ENCODE results near the gene PRKG1.
A peak's percentile ranks its signal among the peaks of the same experiment; 100 is the strongest.
"Not testable (repeated sequence)": the region's sequence is repeated elsewhere in the genome, so short reads cannot be mapped to it uniquely, and the experiment has no call there.

PRKG1 gene

GRCh38 chr10:51198170-51198569 is 123.9 kb downstream of the PRKG1 start:
- Histone ChIP-seq H3K4me1 (ENCODE audit: control insufficient read depth, insufficient read depth, low read length) (peaks cover 3% of the 10 kb centered on the region), H3K27ac (ENCODE audit: low read depth, low read length) (no peak overlapping the region), H3K9ac (ENCODE audit: low read length) (no peak overlapping the region), H3K27me3 (ENCODE audit: control insufficient read depth, insufficient read depth, low read length) (no peaks in the 10 kb centered on the region), H3K4me3 (ENCODE audit: low read length) (no peak overlapping the region), H3K36me3 (ENCODE audit: control insufficient read depth, insufficient read depth, low read length) (no peaks in the 10 kb centered on the region)

GRCh38 chr10:51201947-51202346 is 127.7 kb downstream of the PRKG1 start:
- Histone ChIP-seq H3K4me3 (ENCODE audit: low read length) (no peak overlapping the region), H3K9ac (ENCODE audit: low read length) (no peak overlapping the region), H3K4me1 (ENCODE audit: control insufficient read depth, insufficient read depth, low read length) (no peaks in the 10 kb centered on the region), H3K36me3 (ENCODE audit: control insufficient read depth, insufficient read depth, low read length) (no peaks in the 10 kb centered on the region), H3K27ac (ENCODE audit: low read depth, low read length) (no peak overlapping the region), H3K27me3 (ENCODE audit: control insufficient read depth, insufficient read depth, low read length) (no peaks in the 10 kb centered on the region)

- Histone ChIP-seq H3K27me3 (ENCODE audit: control insufficient read depth, insufficient read depth, low read length) (no peaks in the 10 kb centered on the region), H3K4me1 (ENCODE audit: control insufficient read depth, insufficient read depth, low read length) (peaks cover 3% of the 10 kb centered on the region), H3K27ac (ENCODE audit: low read depth, low read length) (no peak overlapping the region), H3K36me3 (ENCODE audit: control insufficient read depth, insufficient read depth, low read length) (no peaks in the 10 kb centered on the region), H3K4me3 (ENCODE audit: low read length) (no peak overlapping the region), H3K9ac (ENCODE audit: low read length) (no peak overlapping the region)
Observed at GRCh38 chr10:51203359-51203758, 129.1 kb downstream of the PRKG1 start.

GRCh38 chr10:51204066-51204465 is 129.8 kb downstream of the PRKG1 start:
- Histone ChIP-seq H3K9ac (ENCODE audit: low read length) (no peak overlapping the region), H3K4me1 (ENCODE audit: control insufficient read depth, insufficient read depth, low read length) (peaks cover 9% of the 10 kb centered on the region), H3K36me3 (ENCODE audit: control insufficient read depth, insufficient read depth, low read length) (no peaks in the 10 kb centered on the region), H3K4me3 (ENCODE audit: low read length) (no peak overlapping the region), H3K27me3 (ENCODE audit: control insufficient read depth, insufficient read depth, low read length) (no peaks in the 10 kb centered on the region), H3K27ac (ENCODE audit: low read depth, low read length) (no peak overlapping the region)

GRCh38 chr10:51204701-51205100 is 130.4 kb downstream of the PRKG1 start:
- H3K9ac ChIP-seq (ENCODE audit: low read length): no peak overlapping the region
- no peak overlapping the region for H3K4me3 ChIP-seq (ENCODE audit: low read length)
- H3K27ac ChIP-seq (ENCODE audit: low read depth, low read length): no peak overlapping the region
- H3K27me3 ChIP-seq (ENCODE audit: control insufficient read depth, insufficient read depth, low read length): no peaks in the 10 kb centered on the region
- H3K4me1 ChIP-seq (ENCODE audit: control insufficient read depth, insufficient read depth, low read length): peaks cover 11% of the 10 kb centered on the region
- no peaks in the 10 kb centered on the region for H3K36me3 ChIP-seq (ENCODE audit: control insufficient read depth, insufficient read depth, low read length)

- peaks cover 11% of the 10 kb centered on the region for H3K4me1 ChIP-seq (ENCODE audit: control insufficient read depth, insufficient read depth, low read length)
- H3K4me3 ChIP-seq (ENCODE audit: low read length): no peak overlapping the region
- no peak overlapping the region for H3K27ac ChIP-seq (ENCODE audit: low read depth, low read length)
- H3K27me3 ChIP-seq (ENCODE audit: control insufficient read depth, insufficient read depth, low read length): no peaks in the 10 kb centered on the region
- H3K36me3 ChIP-seq (ENCODE audit: control insufficient read depth, insufficient read depth, low read length): no peaks in the 10 kb centered on the region
- no peak overlapping the region for H3K9ac ChIP-seq (ENCODE audit: low read length)
Observed at GRCh38 chr10:51206500-51206899, 132.2 kb downstream of the PRKG1 start.

GRCh38 chr10:51212937-51213336 is 138.7 kb downstream of the PRKG1 start:
- not testable (repeated sequence) for H3K9ac ChIP-seq (ENCODE audit: low read length); H3K4me3 ChIP-seq (ENCODE audit: low read length); H3K27ac ChIP-seq (ENCODE audit: low read depth, low read length); H3K27me3 ChIP-seq (ENCODE audit: control insufficient read depth, insufficient read depth, low read length); H3K36me3 ChIP-seq (ENCODE audit: control insufficient read depth, insufficient read depth, low read length)
- peaks cover 12% of the 10 kb centered on the region for H3K4me1 ChIP-seq (ENCODE audit: control insufficient read depth, insufficient read depth, low read length)

GRCh38 chr10:51214207-51215196 is 140.2 kb downstream of the PRKG1 start:
- peaks cover 2% of the 10 kb centered on the region for H3K4me1 ChIP-seq (ENCODE audit: control insufficient read depth, insufficient read depth, low read length)
- no peak overlapping the region for H3K4me3 ChIP-seq (ENCODE audit: low read length)
- H3K27ac ChIP-seq (ENCODE audit: low read depth, low read length): no peak overlapping the region
- H3K36me3 ChIP-seq (ENCODE audit: control insufficient read depth, insufficient read depth, low read length): no peaks in the 10 kb centered on the region
- H3K27me3 ChIP-seq (ENCODE audit: control insufficient read depth, insufficient read depth, low read length): no peaks in the 10 kb centered on the region
- no peak overlapping the region for H3K9ac ChIP-seq (ENCODE audit: low read length)

- Histone ChIP-seq H3K4me3 (ENCODE audit: low read length) (no peak overlapping the region), H3K9ac (ENCODE audit: low read length) (no peak overlapping the region), H3K36me3 (ENCODE audit: control insufficient read depth, insufficient read depth, low read length) (no peaks in the 10 kb centered on the region), H3K27ac (ENCODE audit: low read depth, low read length) (no peak overlapping the region), H3K4me1 (ENCODE audit: control insufficient read depth, insufficient read depth, low read length) (peaks cover 2% of the 10 kb centered on the region), H3K27me3 (ENCODE audit: control insufficient read depth, insufficient read depth, low read length) (no peaks in the 10 kb centered on the region)
Observed at GRCh38 chr10:51215951-51216834, 141.9 kb downstream of the PRKG1 start.

GRCh38 chr10:51217505-51217904 is 143.2 kb downstream of the PRKG1 start:
- Histone ChIP-seq H3K4me3 (ENCODE audit: low read length) (no peak overlapping the region), H3K27me3 (ENCODE audit: control insufficient read depth, insufficient read depth, low read length) (no peaks in the 10 kb centered on the region), H3K27ac (ENCODE audit: low read depth, low read length) (no peak overlapping the region), H3K9ac (ENCODE audit: low read length) (no peak overlapping the region), H3K36me3 (ENCODE audit: control insufficient read depth, insufficient read depth, low read length) (no peaks in the 10 kb centered on the region), H3K4me1 (ENCODE audit: control insufficient read depth, insufficient read depth, low read length) (peaks cover 2% of the 10 kb centered on the region)

- H3K9ac ChIP-seq (ENCODE audit: low read length): no peak overlapping the region
- H3K4me3 ChIP-seq (ENCODE audit: low read length): no peak overlapping the region
- H3K36me3 ChIP-seq (ENCODE audit: control insufficient read depth, insufficient read depth, low read length): no peaks in the 10 kb centered on the region
- H3K27me3 ChIP-seq (ENCODE audit: control insufficient read depth, insufficient read depth, low read length): no peaks in the 10 kb centered on the region
- peak overlapping the region; percentile 60 for H3K27ac ChIP-seq (ENCODE audit: low read depth, low read length)
- H3K4me1 ChIP-seq (ENCODE audit: control insufficient read depth, insufficient read depth, low read length): peaks cover 15% of the 10 kb centered on the region
Observed at GRCh38 chr10:51224671-51225161, 150.4 kb downstream of the PRKG1 start.

All from rectal smooth muscle tissue (tissue), 1 donor.